ENCODE results near the gene PLPPR1.

Gene PLPPR1

DNA sequence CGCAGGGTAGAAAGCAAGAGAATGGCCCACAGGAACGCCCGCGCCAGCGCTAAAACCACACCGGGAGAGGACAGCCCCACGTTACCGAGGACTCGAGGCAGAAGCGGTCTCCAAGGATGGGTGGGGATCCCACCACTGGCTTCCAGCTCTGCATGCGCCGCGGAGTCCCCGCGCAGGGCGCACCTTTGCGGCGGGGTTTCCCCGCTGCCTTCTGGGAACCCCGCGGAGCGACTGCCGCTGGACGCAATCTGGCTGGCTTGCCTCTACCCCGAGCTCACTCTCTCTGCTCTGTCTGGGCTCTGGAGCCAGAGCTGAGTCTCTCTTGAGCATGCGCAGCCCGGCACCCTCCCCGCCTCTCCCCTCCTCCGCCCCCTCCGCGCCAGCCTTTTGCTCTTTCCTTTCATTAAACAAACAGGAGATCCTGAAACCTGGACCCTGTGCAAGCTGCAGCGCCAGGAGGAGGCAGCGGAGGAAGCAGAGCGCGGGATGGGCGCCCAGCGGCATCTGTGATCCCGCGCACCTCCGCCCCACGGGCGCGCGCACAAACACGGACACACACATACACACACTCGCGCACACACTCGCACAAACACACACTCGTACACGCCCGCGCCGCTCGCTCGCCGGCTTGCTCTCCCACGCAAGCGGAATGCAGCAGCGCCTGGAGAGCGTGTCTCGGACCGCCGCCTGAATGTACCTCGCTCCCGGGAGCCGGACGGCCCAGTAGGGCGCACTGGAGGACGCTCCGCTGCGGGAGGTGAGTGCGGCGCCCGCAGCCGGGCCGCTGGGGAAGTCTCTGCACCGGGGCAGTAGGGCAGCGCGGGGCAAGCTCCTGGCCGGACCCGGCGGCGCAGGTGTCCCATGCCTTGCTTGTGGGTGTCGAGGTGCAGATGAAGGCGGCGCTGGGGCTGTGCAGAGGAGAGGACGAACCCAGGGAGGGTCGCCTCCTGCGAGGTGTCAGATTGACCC lies at the start of gene PLPPR1:
PLPPR1 (plus strand) TSS at position 382 of the 969 bp plus-strand sequence.
- FAIRE-seq (no peak), DNase-seq (ENCODE audit: insufficient read length, low spot score) (peak; percentile 10)

DNA sequence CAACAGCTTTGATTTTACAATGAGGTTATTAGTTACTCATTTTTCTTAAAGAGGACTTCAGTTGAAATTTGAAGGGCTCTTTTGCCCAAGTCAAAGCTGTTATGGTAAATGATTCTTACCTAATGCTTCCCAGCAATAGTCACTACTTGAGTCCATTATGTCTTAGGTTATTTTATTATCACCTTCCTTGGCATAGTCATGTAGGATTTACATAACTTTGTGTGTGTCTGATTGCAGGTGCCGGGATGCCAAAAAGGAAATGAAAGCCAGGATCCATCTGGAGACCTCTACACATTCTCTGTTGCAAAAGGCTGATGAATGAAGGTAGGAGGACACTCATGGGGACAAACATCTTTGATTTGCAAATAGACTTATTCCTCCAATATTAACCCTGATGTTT lies 38.8 kb upstream of the PLPPR1 start:
- DNase-seq (ENCODE audit: insufficient read length, low spot score) (no peak), FAIRE-seq (no peak)

DNA sequence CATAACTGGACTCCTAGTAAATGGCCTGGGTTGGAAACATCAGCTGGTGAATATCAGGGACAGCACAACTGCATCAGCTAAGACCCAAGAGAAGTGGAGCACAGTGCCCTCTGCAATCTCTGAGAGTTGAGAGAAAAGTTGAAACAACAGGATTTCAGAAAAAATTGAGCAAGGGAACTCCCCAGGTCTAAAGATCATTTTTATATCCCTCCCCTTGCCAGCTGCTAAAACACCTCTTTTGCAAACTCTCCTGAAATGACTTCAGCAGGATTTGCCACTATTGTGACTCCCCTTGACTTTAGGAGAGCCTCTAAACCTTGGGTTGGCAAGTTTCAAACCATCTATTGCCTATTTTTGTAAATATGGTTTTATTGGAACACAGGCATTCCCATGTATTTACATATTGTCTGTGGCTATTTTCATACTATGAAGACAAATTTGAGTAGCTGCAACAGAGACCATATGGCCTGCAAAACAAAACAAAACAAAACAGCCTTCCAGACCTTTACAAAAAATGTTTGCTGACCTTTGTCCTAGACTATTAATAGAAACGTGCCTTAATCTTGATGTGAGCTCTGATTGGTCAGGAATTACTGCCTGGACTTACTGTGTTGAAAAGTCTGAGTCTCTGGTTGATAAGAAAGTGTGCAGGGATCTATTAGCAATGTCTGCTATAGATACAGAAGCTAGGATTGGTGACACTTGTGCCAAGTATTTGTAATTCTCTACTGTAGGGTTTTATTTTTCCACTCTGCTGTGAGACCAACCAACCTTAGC lies 37.7 kb upstream of the PLPPR1 start:
- no peak for DNase-seq (ENCODE audit: insufficient read length, low spot score)
- FAIRE-seq: no peak

DNA sequence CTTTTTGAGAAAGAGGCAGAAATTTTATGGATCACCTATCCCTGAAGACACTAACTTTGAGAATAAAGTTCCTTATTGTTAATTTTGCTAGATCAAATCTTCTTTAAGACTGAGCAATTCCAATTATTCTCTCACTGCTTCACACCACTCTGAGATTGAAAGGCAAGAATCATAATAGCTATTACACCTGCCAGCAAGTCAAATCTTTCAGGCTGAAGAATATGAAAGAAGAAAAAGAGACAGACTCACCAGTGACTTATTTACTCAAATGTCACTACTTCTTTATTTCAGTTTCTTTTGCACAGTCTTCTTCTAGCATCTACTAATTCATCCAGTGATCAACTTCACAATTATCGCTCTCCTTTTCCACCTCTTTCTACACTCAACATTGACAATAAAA lies 35.9 kb upstream of the PLPPR1 start:
- DNase-seq (ENCODE audit: insufficient read length, low spot score) (no peak), FAIRE-seq (no peak)

DNA sequence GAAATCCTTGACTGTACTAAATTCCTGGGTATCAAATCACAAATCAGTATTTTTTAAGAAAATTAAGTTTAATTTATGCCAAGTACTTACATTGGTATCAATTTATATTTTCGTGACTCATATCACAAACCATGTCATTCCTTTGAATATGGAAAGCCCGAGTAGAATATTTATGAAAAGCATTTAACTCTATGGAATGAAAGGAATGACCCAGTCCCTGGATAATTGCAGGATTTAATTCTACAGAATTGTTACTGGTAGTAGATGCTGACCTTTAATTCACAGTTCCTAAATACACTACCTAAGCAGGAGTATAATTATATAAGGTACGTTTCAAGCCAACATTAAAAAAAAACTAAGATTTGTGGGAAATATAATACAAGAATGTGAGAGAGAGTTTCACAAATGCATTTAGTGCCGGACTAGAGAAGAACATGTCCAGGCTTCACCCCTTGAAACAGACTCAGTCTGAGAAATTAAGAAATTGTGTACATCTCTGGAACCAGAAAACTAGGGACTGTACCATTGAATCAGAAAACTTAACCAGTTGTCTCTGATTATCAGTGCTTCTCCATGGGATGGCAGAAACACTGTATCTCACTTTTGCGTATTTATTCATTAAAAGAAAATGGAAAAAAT lies 28.5 kb upstream of the PLPPR1 start:
- FAIRE-seq (no peak), DNase-seq (ENCODE audit: insufficient read length, low spot score) (no peak)

DNA sequence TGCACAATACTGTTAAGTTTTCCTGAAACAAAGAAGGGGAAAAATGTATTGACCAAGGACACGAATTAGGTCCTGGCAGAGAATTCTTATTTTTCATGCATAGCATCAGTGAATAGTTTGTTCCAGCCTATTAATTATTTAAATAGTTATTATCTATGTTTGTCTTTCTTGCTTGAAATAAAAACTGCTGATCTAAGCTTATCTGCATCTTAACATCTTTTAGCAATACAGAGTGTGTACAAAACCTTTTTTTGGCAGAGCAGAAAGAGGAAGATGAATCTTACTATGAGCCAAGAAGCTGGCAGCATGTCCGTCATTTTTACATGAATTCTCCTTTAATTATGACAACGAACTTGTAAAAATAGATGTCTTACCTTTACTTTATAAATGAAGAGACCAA lies 23.3 kb upstream of the PLPPR1 start:
- DNase-seq (ENCODE audit: insufficient read length, low spot score): no peak
- FAIRE-seq: no peak

DNA sequence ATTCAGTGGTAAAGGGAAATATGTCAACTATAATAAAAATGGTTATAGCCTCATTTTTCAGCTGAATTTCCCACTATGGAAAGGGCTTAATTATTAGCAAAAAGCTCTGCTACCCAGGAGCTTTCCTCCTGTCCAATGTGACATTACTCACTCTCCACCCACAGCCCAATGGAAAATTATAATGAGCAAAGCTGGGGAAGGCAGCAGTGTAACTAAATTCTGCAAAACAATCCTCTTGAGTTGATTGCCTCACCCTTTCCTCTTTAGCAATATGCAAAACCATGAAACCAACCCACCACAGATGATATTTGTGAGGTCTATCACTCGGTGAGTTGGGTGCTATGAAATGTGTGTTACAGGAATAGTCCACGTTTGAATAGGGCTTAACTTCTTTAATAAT lies 14.0 kb upstream of the PLPPR1 start:
- DNase-seq (ENCODE audit: insufficient read length, low spot score) (no peak), FAIRE-seq (no peak)

DNA sequence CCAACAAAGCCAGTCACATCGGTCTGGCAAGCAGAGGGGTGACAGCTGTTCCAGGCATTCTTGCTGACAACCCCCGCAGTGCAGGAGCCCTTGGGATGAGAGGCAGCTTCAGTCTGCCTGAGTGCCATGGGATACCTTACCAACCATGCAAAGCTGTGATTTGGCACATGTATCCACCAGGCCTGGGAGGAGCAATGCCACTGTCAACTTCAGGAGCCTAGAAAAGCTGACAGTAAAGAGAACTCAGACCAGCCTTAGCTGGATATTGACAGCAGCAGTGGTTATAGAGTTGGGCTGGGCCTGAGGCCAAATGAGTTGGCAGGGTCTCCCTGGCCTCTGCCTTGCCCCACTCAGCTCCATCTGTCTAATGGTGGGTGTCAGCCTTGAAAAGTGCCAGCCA lies 10.1 kb upstream of the PLPPR1 start:
- FAIRE-seq (no peak), DNase-seq (ENCODE audit: insufficient read length, low spot score) (no peak)

DNA sequence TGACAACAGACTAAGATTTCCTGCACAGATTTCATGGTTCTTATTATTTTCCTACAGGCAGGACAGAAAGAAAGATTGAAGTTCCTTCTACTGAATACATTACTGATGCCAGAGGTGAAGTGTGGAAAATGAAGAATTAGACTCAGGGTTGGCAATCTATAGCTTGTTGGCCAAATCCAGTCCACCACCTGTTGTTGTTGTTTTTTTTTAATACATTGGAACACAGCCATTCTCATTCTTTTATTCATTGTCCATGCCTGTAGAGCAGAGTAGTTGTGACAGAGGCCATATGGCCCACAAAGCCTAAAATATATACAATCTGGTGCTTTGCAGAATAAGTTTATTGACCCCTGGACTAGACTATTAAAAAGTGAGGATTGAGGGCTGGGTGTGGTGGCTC lies 5.8 kb upstream of the PLPPR1 start:
- DNase-seq (ENCODE audit: insufficient read length, low spot score): no peak
- FAIRE-seq: no peak

DNA sequence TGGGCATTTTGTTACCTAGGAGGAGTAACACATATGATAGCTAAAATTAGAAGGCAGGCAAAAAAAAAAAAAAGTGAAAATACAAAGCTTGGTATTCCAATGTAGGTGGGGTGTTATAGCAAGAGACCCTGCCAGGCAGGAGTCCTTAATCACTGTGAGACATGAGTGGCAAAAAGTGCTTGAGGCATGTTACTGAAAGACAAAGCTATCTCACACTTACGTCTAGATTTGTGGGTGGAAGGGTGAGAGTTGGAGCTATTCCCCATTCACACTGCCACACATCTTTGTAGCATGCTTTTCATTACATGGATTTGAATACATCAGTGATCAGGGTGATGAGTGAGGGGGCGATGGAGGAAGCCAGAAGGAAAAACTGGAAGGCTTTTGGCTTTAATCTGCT lies 2.6 kb upstream of the PLPPR1 start:
- no peak for DNase-seq (ENCODE audit: insufficient read length, low spot score)
- FAIRE-seq: no peak

DNA sequence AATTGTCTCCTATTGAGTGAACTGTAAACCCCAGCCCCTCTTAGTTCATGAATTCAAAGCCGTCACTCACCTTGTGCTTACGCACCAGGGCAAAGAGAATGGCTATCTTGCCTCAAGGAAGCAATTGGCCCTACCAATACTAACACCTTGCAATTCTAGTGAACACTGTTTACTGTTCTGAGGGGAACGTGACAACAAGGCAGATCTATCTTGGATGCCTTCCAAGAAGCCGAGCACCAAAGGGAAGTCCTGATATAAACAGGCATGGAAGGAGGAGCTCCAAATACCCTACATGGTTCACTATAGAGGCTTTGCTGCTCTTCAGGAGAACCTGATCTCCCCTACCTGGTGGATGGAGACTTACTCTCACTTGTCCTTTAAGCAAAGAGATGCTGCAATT lies 1.7 kb upstream of the PLPPR1 start:
- no peak for FAIRE-seq
- no peak for DNase-seq (ENCODE audit: insufficient read length, low spot score)

DNA sequence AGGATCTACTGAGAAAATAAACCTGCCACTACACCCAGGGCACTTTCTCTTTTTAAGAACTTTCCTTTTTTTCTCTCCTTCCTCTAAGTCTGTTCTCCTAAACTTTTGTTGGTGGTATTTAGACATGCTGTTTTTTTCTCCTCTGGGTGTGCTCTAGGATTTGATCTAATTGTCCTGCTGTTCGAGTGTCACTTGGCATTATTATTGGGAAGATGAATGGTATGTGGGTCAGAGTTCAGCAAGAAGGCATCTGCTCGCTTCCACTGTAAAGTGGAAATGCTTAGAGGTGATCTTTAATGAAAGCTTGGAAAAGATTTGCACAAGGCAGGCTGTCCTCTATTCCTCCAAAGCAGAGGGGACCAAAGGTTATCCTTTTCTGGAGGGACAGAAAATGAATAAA lies 1.3 kb upstream of the PLPPR1 start:
- DNase-seq (ENCODE audit: insufficient read length, low spot score) (no peak), FAIRE-seq (no peak)

DNA sequence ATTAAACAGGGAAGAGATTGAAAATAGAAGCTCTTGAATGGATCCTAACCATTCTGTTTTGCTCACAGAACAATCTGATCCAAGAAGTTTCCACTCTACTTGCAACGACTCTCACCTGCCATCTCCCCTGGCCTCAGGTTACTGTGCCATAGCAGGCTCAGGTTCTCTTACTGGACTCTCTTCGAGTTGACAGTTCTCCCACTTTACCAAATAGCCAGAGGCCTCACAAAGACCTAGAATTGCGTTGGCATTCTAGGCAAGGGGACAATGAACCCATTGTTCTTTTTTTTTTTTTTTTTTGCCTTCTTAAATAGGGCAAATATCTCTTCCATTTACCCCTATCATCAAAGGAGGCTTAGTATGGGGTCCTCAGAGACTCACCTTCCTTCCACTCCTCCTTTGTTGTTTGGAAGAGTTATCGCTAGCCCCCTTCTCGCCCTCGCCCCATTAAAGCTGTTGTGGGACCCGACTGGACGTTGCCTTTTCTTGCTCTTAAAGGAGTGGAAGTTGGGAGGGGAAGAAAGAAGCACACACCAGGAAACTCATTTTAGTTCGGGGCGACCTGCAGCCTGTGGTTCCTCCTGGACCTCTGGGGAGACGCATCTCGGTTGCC lies 688 bp upstream of the PLPPR1 start:
- DNase-seq (ENCODE audit: insufficient read length, low spot score) (no peak), FAIRE-seq (no peak)

DNA sequence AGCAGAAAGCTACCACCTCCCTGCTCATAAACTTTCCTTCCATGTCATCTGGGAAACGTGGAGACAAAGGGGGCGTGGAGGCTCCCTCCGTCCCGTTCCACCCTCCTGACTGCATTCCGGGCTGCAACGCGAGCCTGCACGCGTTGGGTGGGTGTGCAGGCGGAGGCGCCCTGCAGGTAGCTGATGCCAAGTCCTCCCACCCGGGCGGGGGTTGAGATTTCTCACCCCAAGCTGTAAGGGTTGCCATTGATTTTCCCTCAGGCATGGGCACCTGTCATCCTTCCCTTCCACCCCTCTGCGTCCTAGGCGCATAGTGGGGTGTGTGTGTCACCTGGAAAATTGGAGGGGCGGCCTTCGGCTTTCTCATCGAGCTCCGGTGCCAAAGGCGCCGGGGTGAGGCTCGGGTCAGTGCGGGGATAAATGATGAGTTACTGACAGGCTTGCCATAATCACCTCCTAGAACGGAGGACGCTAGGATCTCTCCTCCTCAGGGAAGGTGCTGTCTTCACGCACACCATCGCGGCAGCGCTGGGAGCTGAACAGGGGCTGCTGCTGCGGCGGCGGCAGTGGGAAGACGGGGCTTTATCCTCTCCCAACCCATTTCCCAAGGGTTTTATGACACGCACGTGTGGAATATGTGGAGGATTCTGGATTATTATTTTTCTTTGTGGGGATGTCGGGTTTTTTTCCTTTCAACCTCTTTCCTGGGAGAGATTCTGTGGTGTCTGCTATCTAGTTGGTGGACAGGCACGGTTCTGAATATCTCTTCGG lies 973 bp downstream of the PLPPR1 start:
- no peak for FAIRE-seq
- no peak for DNase-seq (ENCODE audit: insufficient read length, low spot score)

DNA sequence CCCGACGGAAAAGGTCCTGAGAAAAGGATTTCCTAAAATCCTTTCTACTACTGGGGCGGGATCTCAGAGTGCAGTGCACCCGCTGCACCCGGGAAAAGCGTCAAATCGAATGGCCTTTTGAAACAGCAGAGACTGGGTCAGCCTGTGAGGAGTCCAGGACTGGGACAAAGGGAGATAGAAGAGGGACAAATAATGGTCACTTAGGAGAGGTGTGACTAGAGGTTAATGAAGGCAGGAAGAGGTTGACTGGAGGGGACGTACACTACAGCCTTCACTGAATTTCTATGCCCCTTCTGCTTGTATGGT lies 1.5 kb downstream of the PLPPR1 start:
- DNase-seq (ENCODE audit: insufficient read length, low spot score): no peak
- FAIRE-seq: no peak

DNA sequence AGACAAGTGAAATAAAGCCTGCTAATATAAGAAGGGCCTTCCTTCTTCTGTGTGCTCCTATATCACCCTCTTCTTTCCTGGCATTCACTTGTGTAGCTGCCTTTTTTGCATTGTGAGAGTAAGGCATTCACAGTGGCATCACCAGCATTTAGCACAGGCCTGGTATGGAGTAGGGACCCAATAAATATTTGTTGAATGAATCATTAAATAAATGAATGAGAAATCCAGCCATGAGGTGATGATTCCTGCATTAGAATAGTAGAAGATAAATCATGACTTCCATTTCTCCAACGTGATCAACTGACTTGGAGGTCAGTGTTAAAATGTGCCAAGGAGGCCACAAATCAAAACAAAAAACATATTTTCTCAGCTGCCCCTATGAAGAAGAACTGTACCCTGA lies 3.9 kb downstream of the PLPPR1 start:
- no peak for FAIRE-seq
- DNase-seq (ENCODE audit: insufficient read length, low spot score): no peak

DNA sequence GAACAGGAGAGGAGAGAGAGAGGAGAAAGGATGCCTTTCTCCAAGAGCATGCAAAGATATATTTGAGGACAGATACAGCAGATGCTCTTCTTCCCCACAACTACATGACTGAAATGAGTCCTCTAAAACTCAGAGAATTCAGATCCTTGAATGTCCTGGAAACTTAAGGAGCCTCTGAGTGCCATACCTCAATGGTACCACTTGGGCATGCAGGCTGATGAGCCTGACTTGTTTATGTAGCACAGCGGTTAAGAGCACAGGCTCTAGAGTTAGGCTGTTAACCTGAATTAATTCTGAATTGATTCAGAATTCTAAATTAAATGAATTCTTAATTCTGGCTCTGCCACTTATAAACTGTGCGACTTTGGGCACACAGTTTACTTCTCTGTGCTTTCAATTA lies 5.7 kb downstream of the PLPPR1 start:
- FAIRE-seq (no peak), DNase-seq (ENCODE audit: insufficient read length, low spot score) (no peak)

DNA sequence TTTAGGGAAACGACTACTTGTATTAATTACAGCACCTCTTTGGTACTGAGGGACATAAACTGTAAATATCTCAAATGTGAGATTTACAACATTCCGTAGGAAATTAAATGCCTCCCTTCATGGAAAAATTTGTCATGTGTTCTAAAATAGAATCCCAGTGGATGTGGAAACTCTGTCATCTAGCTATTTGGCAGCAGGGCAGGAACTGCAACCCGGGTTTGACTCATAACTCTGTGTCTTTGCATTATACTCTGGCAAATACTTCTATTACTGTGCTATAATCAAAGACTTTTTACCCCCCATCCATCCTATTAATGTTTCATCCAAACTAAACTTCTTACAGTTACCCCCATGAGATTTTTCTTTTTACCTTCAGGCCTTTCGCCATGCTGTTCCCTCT lies 6.6 kb downstream of the PLPPR1 start:
- DNase-seq (ENCODE audit: insufficient read length, low spot score) (no peak), FAIRE-seq (no peak)

DNA sequence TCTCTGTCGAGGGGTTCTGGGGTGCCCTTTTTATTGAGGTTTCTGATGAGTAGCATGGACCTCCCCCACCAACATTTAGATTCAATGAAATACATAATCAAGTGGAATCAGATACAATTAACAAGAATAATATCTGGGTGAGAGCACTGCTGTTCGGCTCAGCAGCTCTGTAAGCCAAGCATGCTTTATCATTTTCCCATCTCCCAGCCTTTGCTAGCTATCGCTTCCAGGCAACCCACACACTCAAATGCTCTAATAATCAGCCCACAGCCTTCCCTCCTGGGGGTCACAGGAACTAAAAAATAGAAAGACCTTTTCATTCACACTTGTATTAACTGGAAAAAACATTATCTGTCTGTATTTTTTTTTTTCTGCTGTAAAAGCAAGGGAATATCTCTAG lies 8.9 kb downstream of the PLPPR1 start:
- DNase-seq (ENCODE audit: insufficient read length, low spot score): no peak
- no peak for FAIRE-seq

DNA sequence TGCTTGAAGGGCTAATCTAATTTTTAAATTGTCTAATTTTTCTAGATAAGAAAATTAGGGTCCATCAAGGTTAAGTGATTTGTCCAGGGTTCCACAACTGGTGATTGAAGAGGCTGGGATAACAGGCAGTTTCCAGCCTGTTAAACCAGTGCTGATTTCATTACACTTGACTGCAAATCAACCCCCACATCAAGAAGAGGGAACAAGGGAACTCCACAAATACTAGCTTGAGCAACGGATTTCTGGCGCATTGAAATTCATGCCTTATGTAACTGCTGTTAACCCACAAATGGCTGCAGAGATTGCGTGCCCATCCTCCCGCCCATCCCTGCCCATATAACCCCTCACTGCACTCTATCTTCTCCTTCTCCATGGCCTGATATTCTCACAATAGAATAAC lies 10.0 kb downstream of the PLPPR1 start:
- no peak for FAIRE-seq

More for the DNA sequence above, 10.0 kb downstream of the PLPPR1 start:
- DNase-seq (ENCODE audit: insufficient read length, low spot score): no peak
